GM12878 (cell line): ENCODE measurements around the gene DDX24. TPM values are rescaled to one million over a fixed set of nuclear protein-coding genes. Genes with fewer than 3 reads are reported as not detected.

Source experiments
- ATAC-seq: fragments of 200-7000 bp; cut with Tn5 transposase; 3 replicates; pipeline ENCODE4 v1.9.1; 2020; ENCODE audit warnings: mild to moderate bottlenecking, moderate library complexity
- BruUV-seq: library from RNA; stranded (reverse); fragments of 400-500 nt; replicated peaks from 2 replicates; lab custom pipeline; 2021; lab: Mats Ljungman, UMichigan
- CTCF ChIA-PET: fragments of 300-600 bp; sonication (Branson Sonifier 250); formaldehyde crosslinking; extraction: SDS; loops from one replicate; lab custom pipeline; 2021; ENCODE audit warnings: inconsistent platforms; lab: Yijun Ruan, JAX
- POLR2A ChIA-PET: fragments of 350-600 bp; formaldehyde crosslinking; extraction: SDS; loops from one replicate; lab custom pipeline; 2021; ENCODE audit warnings: inconsistent platforms; lab: Charles Lee
- RAD21 ChIA-PET: fragments of 300-600 bp; sonication (Branson Sonifier 250); formaldehyde crosslinking; loops from one replicate; lab custom pipeline; 2023; ENCODE audit warnings: antibody characterized with exemption; ENCODE audit not compliant: unreplicated experiment; lab: Charles Lee
- SMC1A ChIA-PET: fragments of 300-600 bp; sonication (Branson Sonifier 250); formaldehyde crosslinking; loops from one replicate; lab custom pipeline; 2023; ENCODE audit not compliant: unreplicated experiment, uncharacterized antibody; lab: Charles Lee
- DNase-seq: peaks from one replicate; pipeline ENCODE4 v3.0.0-alpha.2; 2011; ENCODE audit warnings: low read depth, low spot score
- FAIRE-seq: peaks from 3 replicates; lab custom pipeline; 2011; peaks lifted over from hg19 to GRCh38; lab: Jason Lieb, UNC
- H2AFZ ChIP-seq: 2 replicates; pipeline ENCODE4 v1.6.0; 2011; ENCODE audit warnings: low read depth, low read length, control low read depth; ENCODE audit not compliant: control insufficient read depth
- H3K27ac ChIP-seq: 2 replicates; pipeline ENCODE4 v1.5.1; 2011; ENCODE audit warnings: control low read depth; ENCODE audit not compliant: control insufficient read depth, insufficient read depth
- H3K27me3 ChIP-seq, 2 experiments: replicated peaks in 1 of 2; 2 replicates each; pipeline versions ENCODE4 v1.6.0 to v1.6.1; 2011; ENCODE audit warnings: low read length in 1 of 2; ENCODE audit not compliant: control insufficient read depth in 2 of 2, insufficient read depth in 2 of 2
- H3K36me3 ChIP-seq, 2 experiments: 2 replicates each; pipeline ENCODE4 v1.5.1; 2011; ENCODE audit warnings: low read length in 1 of 2; ENCODE audit not compliant: control insufficient read depth in 2 of 2, insufficient read depth in 2 of 2
- H3K4me1 ChIP-seq: 2 replicates; pipeline ENCODE4 v1.6.1; 2011; ENCODE audit warnings: mild to moderate bottlenecking, low read length, moderate library complexity, mixed read lengths; ENCODE audit not compliant: control insufficient read depth, insufficient read depth
- H3K4me2 ChIP-seq: 2 replicates; pipeline ENCODE4 v1.6.0; 2011; ENCODE audit warnings: control low read depth; ENCODE audit not compliant: control insufficient read depth, insufficient read depth
- H3K4me3 ChIP-seq: fragments of 200-600 bp; sonication (generic); 2 replicates; pipeline ENCODE4 v1.5.1; 2016
- H3K79me2 ChIP-seq: 2 replicates; pipeline ENCODE4 v1.6.0; 2011; ENCODE audit warnings: low read length; ENCODE audit not compliant: control insufficient read depth, insufficient read depth
- H3K9ac ChIP-seq: 2 replicates; pipeline ENCODE4 v1.8.0; 2011; ENCODE audit warnings: low read length, control low read depth, mixed read lengths; ENCODE audit not compliant: control insufficient read depth, insufficient read depth
- H3K9me3 ChIP-seq: replicated peaks from 3 replicates; pipeline ENCODE4 v1.5.1; 2011; ENCODE audit warnings: mild to moderate bottlenecking, low read length; ENCODE audit not compliant: control insufficient read depth, insufficient read depth
- H4K20me1 ChIP-seq: 2 replicates; pipeline ENCODE4 v1.6.0; 2011; ENCODE audit not compliant: control insufficient read depth, insufficient read depth
- ATF3 ChIP-seq: IDR thresholded peaks from 2 replicates; pipeline ENCODE4 v1.6.1; 2011; ENCODE audit warnings: low read depth, mild to moderate bottlenecking, low read length, moderate library complexity, borderline replicate concordance; ENCODE audit errors: extremely low read depth
- CREB1 ChIP-seq: IDR thresholded peaks from 2 replicates; pipeline ENCODE4 v1.6.1; 2012; ENCODE audit warnings: low read depth, mild to moderate bottlenecking, inconsistent platforms
- ETV6 ChIP-seq, 2 experiments: fragments of 450-650 bp in 1 of 2; IDR thresholded peaks in 1 of 2; conservative IDR thresholded peaks in 1 of 2; 2 replicates each; pipeline ENCODE4 v1.6.1; 2014; ENCODE audit warnings: antibody characterized with exemption in 1 of 2, borderline replicate concordance in 1 of 2, low read depth in 1 of 2, mild to moderate bottlenecking in 1 of 2, moderate library complexity in 1 of 2
- HCFC1 ChIP-seq: fragments of 150-350 bp; IDR thresholded peaks from 2 replicates; pipeline ENCODE4 v1.6.1; 2014; ENCODE audit warnings: low read length
- KLF5 ChIP-seq: fragments of 450-650 bp; IDR thresholded peaks from 2 replicates; pipeline ENCODE4 v1.6.1; 2014; ENCODE audit warnings: mild to moderate bottlenecking; ENCODE audit not compliant: partially characterized antibody
- MEF2B ChIP-seq: fragments of 450-650 bp; IDR thresholded peaks from 2 replicates; pipeline ENCODE4 v1.6.1; 2018; ENCODE audit warnings: mild to moderate bottlenecking, moderate library complexity; ENCODE audit not compliant: partially characterized antibody, poor library complexity, severe bottlenecking
- NBN ChIP-seq: fragments of 450-650 bp; IDR thresholded peaks from 2 replicates; pipeline ENCODE4 v1.6.1; 2016
- PAX5 ChIP-seq: IDR thresholded peaks from 2 replicates; pipeline ENCODE4 v1.6.1; 2011; ENCODE audit warnings: low read depth, low read length, borderline replicate concordance
- PBX3 ChIP-seq: IDR thresholded peaks from 2 replicates; pipeline ENCODE4 v1.6.1; 2011; ENCODE audit warnings: mild to moderate bottlenecking, low read depth, low read length, moderate library complexity; ENCODE audit not compliant: insufficient replicate concordance
- RELA ChIP-seq: fragments of 450-650 bp; IDR thresholded peaks from 2 replicates; pipeline ENCODE4 v1.8.0; 2014; ENCODE audit warnings: borderline replicate concordance; ENCODE audit not compliant: partially characterized antibody
- RUNX3 ChIP-seq: IDR thresholded peaks from 2 replicates; pipeline ENCODE4 v1.6.1; 2012; ENCODE audit warnings: low read length, inconsistent platforms
- SIX5 ChIP-seq: IDR thresholded peaks from 2 replicates; pipeline ENCODE4 v1.6.1; 2011; ENCODE audit warnings: mild to moderate bottlenecking, low read depth, low read length, moderate library complexity; ENCODE audit not compliant: severe bottlenecking
- SMAD1 ChIP-seq: fragments of 450-650 bp; IDR thresholded peaks from 2 replicates; pipeline ENCODE4 v1.6.1; 2018; ENCODE audit warnings: mild to moderate bottlenecking, low read depth; ENCODE audit not compliant: partially characterized antibody
- WGBS: methylation state at CpG from one replicate; pipeline ENCODE4 v1.1.6; 2016; ENCODE audit warnings: low lambda C conversion rate; ENCODE audit not compliant: insufficient replicate concordance, insufficient coverage; ENCODE audit errors: missing lambda C conversion rate; 5-methylcytosine and 5-hydroxymethylcytosine counted together
- in situ Hi-C: fragments of 300-500 bp; cut with MboI; formaldehyde crosslinking; loops from 9 replicates; pipeline ENCODE4 v1.14.3; 2018; ENCODE audit warnings: mixed read lengths
- intact Hi-C: fragments of 100-400 bp; cut with micrococcal nuclease; formaldehyde crosslinking; loops from one replicate; pipeline ENCODE4 v1.14.2; 2022; ENCODE audit not compliant: unreplicated experiment
- polyA plus RNA-seq, 11 experiments: library from polyadenylated mRNA; depleted of rRNA in 4 of 11; unstranded in 6 of 11; stranded (reverse) in 5 of 11; fragments of >200 nt; fragmentation: Nextera tagmentation in 4 of 11; fragmentation: Illumina TruSeq in 1 of 11; extraction: Ambion mirVana in 4 of 11; extraction: Trizol in 1 of 11; gene quantifications; 1 replicate in 1 of 11; 2 replicates in 10 of 11; pipeline versions ENCODE4 v1.2.1 to v1.2.3, GENCODE V29; 2011 to 2016; ENCODE audit warnings: inconsistent platforms in 2 of 11, missing spikeins in 2 of 11, low read depth in 1 of 11
- total RNA-seq, 4 experiments: library from RNA; depleted of rRNA in 3 of 4; stranded (reverse); fragments of >200 nt in 3 of 4; fragmentation: Illumina TruSeq in 1 of 4; extraction: Trizol in 1 of 4; gene quantifications; 2 replicates each; pipeline versions ENCODE4 v1.2.1 to v1.2.3, GENCODE V29; 2013 to 2021

The DDX24 gene
- total and polyA plus RNA-seq, 10 of the 15 experiments (the other 5 are each of a cell fraction or from before 2014, with no cell fraction given), result 137 to 266 (median 184) TPM

GRCh38 chr14:94101748-94102147 lies 20.7 kb upstream of the DDX24 start:
- no peak for ATAC-seq
- Histone ChIP-seq H2AFZ (no peak overlapping the region), H3K9ac (no peak overlapping the region), H3K4me2 (no peak overlapping the region), H3K4me1 (no peaks in the 10 kb centered on the region), H3K4me3 (no peak overlapping the region), H3K9me3 (no peaks in the 10 kb centered on the region), H4K20me1 (no peaks in the 10 kb centered on the region), H3K27me3 (no peaks in the 10 kb centered on the region), H3K27ac (no peak overlapping the region), H3K79me2 (no peaks in the 10 kb centered on the region), H3K36me3 (no peaks in the 10 kb centered on the region; a peak in 1 of 4 replicates)
- WGBS, result 86% methylated on average over 10 of the region's 10 CpGs
- intact Hi-C loops, result no loop called here
- SMC1A ChIA-PET, result no interaction called here
- CTCF ChIA-PET, result no interaction called here
- TF ChIP-seq RUNX3 (no peak), HCFC1 (no peak), SMAD1 (no peak)
- BruUV-seq, result no TSS peak
- POLR2A ChIA-PET, result no interaction called here
- in situ Hi-C loops, result no loop called here
- RAD21 ChIA-PET, result no interaction called here
- DNase-seq, result no peak
- FAIRE-seq, result no peak

GRCh38 chr14:94100847-94101246 lies 19.8 kb upstream of the DDX24 start:
- in situ Hi-C loops, result no loop called here
- H3K79me2 ChIP-seq, result no peaks in the 10 kb centered on the region
- H3K9me3 ChIP-seq, result no peaks in the 10 kb centered on the region
- BruUV-seq, result no TSS peak
- TF ChIP-seq RELA (no peak), PBX3 (no peak), PAX5 (no peak), ATF3 (no peak), ETV6 (conservative IDR thresholded peaks at IDR 0.05 in 1 of 2, IDR thresholded peaks at IDR 0.05 in 1 of 2; ENCODE audit: borderline replicate concordance in 1 of 2, low read depth in 1 of 2) (no peak), CREB1 (no peak), SIX5 (no peak), MEF2B (no peak), KLF5 (no peak), NBN (no peak)
- TF ChIP-seq, all 136 proteins: peak for 0
- RAD21 ChIA-PET, result no interaction called here
- H3K9ac ChIP-seq, result no peak overlapping the region
- H2AFZ ChIP-seq, result no peak overlapping the region
- no peaks in the 10 kb centered on the region; a peak in 1 of 4 replicates for H3K36me3 ChIP-seq
- intact Hi-C loops, result no loop called here
- no peak overlapping the region for H3K27ac ChIP-seq
- H3K4me3 ChIP-seq, result no peak overlapping the region
- no peaks in the 10 kb centered on the region for H4K20me1 ChIP-seq
- H3K4me1 ChIP-seq, result no peaks in the 10 kb centered on the region
- WGBS, result 86% methylated on average over 4 of the region's 4 CpGs
- FAIRE-seq (no peak), DNase-seq (no peak), ATAC-seq (no peak)
- CTCF ChIA-PET, result interaction anchor here (0.6 kb wide), 1 partner anchor 17 kb away, joined by 3 read pairs; no protein-coding TSS in a partner anchor
- H3K27me3 ChIP-seq, result no peaks in the 10 kb centered on the region
- H3K4me2 ChIP-seq, result no peak overlapping the region
- SMC1A ChIA-PET, result interaction anchor here (0.6 kb wide), 1 partner anchor 1278 kb away, joined by 3 read pairs; no protein-coding TSS in a partner anchor
- POLR2A ChIA-PET, result no interaction called here
